ENCODE measurements around the gene RAB40C. TPM values are rescaled to one million over a fixed set of nuclear protein-coding genes. Genes with fewer than 3 reads are reported as not detected.
A peak's percentile ranks its signal among the peaks of the same experiment; 100 is the strongest.

The RAB40C gene
- total RNA-seq, 1 experiment from 2014 or later: 5.5 TPM

DNA sequence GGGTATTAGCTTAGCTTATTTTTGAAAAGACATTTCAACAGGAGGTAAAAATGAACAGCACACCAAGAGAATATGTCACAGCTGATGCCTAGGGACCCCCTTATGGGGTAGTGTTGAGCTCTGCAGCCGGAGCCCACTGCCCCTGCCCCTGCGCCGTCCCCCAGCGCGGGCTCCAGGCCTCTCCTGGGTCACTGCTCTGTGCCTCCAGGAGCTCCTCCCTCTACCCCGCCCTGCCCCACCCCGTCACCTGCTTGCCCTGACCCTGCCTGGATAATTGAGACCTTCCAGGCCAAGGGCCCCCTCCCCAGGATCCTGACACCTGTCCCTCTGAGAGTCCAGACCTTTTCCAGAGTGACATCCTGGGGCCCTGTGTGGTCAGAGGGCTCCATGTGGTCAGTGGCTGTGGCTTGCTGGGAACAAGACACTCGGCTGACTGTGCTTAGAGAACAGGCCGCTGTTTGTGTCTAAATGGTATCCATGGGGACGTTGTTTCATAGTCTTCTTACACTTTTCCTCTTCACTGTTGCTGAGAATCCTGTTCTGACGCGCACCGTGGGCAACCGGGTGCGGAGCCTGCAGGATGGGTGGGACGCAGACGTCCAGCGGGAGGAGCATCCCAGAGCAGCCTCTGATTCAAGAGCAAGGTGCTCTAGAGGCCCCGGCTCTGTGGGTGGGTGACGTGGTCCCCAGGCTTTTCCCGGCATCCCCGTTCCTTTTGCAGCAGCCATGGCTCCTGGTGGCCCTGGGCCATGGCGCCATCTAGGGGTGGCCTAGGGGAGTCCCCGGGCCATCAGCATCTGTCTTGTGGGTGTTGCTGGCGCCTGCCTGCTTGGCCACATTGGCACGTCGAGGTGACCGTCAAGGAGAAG lies 20.9 kb downstream of the RAB40C start:
- DNase-seq (ENCODE audit: low read depth): no peak

DNA sequence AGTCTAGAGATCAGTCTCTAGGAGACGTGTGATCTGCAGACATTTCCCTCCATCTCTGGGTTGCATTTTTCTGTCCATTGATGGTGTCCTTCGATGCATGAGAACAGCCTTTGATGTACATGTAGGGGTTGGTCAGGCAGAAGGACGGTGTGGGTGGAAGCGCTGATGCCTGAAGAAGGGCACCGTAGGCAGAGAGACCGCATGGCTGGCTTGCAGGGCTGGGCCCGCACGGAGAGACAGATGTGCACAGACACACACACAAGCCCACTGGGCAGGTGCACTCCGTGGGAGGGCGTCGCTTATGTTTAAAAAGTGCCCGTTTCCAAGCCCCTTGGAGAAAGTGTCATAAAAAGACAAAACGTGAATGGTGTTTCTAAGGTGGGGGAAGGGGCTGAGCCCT lies 25.3 kb downstream of the RAB40C start:
- no peak for DNase-seq (ENCODE audit: low read depth)

DNA sequence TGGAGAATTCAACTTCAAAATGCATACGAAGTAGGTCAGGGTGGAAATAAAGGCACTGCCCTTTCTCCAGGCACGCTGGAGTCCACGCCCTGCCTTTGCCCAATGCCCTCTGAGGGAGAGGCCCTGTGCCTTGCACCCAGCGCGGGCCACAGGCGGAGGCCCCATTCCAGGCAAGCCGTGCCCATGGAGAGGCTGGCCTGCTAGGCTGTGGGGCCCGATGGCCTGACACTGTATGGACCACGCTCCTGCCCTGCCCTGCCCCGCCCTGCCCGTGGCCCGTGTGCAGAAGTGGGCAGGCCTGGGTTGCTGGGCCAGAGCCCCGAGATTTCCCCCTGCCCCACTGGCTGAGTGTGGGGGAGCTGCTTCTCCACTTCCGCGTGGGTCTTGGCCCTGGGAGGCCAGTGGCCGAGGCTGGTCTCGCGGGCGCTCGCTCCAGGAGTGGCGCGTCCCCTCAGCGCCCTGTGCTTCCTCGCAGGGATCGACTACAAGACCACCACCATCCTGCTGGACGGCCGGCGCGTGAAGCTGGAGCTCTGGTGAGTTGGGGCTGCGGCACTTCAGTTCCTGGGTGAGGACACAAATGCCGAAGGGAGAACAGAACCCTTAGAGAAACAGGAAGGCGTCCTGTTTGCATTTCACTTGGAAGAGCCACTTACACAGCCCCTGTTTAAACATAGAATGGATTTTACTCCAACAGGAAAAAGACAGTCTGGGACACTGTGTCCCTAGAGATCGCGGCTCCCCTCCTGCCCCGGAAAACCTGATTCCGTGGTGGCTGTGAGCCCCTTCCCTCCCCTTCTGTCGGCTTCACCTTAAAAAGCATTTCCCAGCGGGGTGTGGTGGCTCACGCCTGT lies 27.1 kb downstream of the RAB40C start:
- DNase-seq (ENCODE audit: low read depth): no peak

DNA sequence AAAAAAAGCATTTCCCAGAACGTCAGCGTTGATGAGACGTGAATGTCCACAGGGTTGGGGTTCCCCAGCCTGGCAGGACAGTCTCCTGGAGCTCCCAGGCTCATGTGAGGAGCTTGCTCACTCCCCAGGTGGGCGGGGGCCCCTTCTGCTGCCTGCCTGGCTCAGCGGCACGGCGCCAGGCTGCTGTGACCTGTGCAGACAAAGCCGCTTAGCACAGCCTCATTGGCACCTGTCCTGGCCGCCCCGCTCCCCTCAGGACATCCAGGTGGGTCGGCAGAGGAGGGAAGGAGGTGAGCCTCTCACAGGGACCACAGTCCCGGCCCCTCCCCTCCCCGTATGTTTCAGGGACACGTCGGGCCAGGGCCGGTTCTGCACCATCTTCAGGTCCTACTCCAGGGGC lies 28.0 kb downstream of the RAB40C start:
- DNase-seq (ENCODE audit: low read depth): no peak

DNA sequence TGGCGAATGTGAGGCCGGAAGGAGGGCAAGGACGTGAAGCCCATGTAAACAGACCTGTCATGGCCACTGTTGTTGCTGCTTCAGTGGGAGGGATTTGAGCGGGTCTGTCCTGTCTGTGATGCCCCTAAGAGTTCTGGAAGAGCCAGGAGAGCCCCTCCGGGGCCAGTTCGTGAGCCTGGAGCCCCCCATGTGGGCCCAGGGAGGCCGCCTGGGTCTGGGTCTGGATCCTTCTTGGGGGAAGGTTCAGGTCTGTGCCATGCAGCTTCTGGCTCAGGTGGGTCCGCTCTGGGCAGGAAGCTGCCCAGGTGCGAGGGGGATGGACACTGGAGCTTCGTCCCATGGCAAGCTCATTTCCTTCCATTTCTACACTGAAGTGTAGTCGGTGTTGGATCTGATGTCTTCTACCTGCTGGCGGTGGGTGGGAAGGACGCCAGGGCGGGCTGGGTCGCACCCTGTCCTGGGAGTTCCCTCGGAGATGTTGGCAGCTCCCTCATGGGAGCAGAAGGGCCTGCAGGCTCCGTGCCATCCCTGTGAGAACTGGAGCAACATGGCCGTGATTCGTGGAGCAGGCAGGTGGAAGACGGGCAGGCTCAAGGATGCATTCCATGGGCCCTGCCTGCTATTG lies 29.7 kb downstream of the RAB40C start:
- DNase-seq (ENCODE audit: low read depth): no peak

DNA sequence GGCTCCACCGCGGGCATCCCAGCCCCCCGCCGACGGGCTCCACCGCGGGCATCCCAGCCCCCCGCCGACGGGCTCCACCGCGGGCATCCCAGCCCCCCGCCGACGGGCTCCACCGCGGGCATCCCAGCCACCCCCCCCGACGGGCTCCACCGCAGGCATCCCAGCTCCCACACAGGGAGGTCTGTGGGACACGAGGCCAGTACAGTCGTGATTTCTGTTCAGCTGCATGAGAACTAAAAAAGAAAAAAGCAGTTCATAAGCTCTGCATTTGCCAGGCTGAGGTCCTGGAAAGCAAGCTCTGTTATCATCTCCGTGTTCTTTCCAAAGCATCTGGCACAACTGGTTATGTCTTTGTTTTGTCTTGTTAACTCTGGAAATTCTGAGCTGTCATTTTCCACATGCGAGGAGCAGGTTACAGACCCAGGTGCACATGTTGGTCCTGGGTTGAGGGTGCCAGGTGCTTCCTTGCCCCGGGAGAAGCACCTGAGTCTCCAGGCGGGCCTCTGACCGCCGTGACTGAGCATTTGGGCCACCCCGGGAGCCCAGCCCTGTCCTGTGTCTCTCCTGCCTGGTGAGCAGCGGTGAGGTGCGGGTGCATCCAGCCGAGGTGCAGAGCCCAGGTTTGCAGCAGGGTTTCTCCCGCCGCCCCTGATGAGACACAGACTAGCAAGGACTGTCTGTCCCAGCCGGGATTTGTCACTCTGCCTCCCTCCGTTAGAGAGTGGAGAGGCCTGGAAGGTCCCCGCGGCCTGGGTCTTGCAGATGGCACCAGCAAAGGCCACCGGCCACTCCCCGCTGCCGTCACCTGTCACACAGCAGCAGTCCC lies 31.0 kb downstream of the RAB40C start:
- no peak for DNase-seq (ENCODE audit: low read depth)

DNA sequence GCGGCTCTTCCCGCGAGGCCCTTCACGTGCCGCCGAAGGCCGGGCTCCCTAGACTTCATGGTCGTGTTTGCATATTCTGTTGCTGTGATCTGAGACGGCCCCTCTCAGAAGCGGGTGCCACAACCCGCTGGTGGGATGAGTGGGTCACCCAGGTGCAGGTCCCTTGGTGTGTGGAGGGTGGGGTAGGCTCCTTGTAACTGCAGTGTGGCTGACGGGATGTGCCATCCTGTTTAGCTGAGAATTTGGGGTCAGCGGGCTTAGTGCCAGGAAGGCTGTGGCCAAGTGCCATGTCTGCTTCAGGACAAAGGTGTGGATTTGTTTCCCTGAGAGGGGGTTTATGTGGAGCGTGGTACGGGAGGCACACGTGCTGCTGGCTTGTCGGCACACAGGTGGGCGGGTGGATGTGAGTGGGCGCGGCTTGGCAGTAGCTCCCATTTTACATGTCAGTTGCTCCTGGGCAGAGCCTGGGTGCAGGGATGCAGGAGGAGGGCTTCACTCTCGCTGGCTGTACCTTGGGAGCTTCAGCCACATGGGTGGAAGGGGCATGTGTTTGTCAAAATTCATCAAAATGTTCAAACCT lies 31.8 kb downstream of the RAB40C start:
- DNase-seq (ENCODE audit: low read depth): no peak

DNA sequence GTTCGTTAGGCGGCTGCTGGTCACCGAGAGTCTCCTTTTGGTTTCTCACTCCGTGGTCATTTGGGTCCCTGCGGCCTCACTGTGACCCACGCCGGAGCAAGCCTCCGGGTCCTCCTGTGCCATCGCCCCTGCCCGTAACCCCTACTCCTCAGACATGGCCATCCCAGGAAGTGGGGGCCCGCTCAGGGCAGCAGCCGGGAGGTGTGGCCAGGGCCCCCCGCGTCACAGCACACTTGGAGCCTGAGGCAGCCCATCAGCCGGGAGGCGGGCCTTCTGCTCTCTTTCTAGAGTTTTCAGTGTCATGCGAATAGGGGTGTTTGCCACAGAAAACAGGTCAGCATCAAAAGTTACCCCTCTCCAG lies 33.0 kb downstream of the RAB40C start:
- no peak for DNase-seq (ENCODE audit: low read depth)

DNA sequence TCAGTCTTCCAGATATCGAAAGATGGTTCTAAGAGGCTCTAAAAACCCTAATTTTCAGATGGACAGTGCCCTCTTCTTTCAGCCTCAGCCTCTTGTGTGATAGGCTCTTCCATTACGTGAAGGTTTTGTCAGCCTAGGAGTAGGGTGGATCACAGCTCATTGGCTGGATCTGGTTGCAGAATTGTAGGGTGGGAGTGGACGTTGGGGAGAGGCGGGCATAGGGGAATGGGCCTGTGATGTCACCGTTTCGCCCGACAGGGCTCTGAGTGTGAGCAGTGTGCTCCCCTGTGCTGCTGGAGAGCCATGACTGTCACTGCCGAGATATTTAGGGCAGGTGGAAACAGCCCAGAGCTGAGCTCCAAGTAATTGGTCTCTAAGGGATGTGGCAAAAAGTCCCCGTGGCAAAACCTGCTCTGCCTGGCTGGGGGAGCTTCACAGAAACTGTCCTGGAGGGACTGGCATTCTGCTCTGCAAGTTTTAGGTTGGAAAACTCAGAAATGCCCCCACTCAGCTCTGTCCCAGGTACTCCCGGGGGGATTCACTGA lies 34.7 kb downstream of the RAB40C start:
- no peak for DNase-seq (ENCODE audit: low read depth)

DNA sequence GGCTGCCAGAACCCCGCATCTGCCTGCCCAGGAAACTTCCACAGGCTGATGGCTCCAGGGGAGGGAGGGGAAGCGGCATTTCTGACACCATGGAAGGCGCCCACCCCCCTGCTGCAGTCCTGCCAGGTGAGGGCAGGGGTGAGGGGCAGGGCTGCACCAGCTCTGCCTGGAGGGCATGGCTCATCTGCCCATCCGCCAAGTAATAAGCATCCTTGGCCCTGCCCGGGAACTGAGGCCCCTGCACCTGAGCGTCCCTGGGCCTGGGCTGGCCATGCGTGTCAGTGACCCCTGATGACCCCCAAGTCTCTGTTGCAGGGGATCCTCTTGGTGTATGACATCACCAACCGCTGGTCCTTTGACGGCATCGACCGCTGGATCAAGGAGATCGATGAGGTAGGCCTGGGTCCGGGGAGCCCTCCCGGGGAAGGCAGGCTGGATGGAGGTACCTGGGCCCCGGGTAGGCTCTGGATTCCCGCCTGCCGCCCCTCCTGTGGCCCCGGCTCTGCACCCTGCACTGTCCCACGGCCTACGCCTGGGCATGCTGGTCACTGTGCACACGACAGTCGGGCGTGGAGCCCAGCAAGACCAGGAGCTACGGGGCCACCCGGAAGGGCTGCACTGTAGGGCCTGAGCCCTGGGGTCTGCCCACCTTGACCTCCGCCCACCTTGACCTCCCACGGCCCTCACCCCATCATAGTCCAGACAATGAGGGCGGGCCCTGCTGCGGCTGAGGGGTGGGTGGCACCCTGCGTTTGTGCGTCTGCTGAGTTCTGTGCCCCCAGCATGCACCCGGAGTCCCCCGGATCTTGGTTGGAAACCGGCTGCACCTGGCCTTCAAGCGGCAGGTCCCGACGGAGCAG lies 35.5 kb downstream of the RAB40C start:
- DNase-seq (ENCODE audit: low read depth): no peak

DNA sequence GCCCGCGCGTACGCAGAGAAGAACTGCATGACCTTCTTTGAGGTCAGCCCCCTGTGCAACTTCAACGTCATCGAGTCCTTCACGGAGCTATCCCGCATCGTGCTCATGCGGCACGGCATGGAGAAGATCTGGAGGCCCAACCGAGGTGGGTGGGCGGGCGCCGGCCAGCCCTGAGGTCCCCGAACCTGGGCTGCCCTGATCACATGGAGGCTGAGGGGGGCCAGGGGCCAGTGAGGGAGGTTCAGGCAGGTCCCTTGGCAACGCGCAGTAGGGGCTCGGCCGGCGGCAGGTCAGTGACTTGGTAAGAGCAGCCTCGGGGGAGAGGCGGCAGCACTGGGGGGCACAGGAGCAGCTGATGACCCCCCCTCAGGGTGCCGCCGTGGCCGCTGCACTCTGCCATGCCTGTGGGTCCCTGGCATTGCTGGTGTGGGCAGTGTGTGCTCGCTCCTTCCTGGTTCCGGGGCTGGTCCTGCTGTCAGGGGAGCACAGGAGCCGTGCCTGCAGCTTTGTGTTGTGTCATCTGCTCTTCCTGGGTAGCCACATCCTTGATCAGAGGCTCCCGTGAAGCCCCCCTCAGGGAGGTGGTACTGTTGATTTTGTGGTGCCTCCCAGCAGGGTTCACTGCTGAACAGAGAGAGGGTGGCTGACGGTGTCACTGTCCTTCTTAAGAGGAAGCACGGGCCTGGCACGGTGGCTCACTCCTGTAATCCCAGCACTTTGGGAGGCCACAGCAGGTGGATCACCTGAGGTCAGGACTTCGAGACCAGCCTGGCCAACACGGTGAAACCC lies 36.3 kb downstream of the RAB40C start:
- no peak for DNase-seq (ENCODE audit: low read depth)

DNA sequence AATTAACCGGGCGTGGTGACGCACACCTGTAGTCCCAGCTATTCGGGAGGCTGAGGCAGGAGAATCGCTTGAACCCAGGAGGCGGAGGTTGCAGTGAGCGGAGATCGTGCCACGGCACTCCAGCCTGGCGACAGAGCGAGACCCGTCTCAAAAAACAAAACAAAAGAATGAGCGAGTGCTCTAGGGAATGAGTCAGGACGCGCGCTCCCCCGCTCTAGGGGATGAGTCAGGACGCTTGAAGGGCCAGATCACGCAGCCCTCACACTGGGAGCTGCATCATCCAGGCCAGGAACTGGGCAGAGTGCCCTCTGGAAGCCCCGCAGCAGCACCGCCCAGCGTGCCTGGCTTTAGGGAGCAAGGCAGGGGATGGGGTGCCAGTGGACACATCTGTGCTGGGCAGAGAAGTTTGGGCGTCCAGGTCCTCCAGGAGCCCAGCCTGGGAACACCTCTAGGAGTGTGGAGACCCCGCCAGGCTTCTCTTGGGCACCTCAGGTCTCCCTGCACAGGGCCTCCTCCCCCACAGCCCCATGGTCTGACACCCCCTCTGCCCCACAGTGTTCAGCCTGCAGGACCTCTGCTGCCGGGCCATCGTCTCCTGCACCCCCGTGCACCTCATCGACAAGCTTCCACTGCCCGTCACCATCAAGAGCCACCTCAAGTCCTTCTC lies 37.1 kb downstream of the RAB40C start:
- peak; percentile 88 for DNase-seq (ENCODE audit: low read depth)

DNA sequence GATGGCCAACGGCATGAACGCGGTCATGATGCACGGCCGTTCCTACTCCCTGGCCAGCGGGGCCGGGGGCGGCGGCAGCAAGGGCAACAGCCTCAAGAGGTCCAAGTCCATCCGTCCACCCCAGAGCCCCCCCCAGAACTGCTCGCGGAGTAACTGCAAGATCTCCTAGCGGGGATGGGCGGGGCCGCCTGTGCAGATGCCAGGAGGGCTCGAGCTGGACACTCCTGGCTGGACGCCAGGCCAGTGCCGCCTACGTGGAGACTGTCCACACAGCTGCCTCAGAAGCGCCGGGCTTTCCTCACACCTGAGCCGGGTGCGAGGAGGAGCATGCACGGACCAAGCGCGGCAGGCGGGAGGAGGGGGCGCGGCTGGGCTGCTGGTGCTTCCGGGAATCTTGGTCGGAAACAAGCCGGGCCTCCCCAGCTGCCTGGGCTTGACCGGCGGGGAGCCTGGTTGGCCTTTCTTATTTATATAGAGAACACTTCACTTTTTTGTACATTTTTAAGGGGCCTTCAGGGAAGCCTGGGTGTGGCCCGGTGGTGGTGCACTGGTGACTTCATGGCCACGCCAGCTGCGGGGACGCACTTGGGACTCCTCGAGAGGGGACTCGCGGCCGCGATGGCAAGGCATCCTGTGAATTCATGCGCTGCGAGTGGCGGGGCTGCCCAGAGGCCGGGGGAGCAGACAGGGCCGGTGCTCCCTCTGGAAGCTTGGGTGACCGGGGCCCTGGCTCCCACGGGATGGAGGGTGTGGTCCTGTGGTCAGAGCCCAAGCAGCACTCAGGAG lies 37.8 kb downstream of the RAB40C start:
- no peak for DNase-seq (ENCODE audit: low read depth)

DNA sequence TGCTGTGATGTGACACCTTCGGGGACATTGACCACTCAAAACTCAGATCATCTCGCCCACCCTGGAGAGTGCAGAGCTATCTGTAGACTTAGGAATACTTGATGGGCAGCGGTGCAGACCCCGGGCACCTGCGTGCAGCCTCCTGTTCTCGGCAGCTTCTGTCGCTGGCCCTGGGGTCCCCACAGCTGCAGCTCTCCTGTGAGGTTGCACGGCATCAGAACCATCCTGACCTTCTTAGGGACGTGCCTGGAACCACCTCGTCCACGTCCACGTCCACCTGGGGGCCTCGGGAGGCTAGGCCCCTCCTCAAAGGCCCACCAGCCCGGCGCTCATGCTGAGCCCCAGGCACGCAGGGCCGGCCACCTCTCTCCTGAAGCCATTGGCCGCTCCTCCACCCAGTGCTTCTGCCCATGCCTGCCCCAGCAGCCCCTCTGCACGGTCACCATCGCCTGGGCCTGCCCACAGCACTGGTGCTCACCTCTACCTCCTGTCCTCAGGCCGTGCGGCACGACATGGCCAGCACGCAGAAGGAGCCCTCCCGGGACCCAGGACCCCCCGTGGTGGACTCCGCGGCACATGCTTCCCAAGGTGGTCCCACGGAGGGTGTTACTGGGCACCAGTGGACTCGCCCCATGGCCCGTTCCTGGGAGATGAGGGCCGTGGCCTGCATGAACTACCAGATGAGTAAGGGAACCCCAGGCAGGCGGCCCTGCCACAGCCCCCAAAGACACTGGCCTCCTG lies 38.6 kb downstream of the RAB40C start:
- DNase-seq (ENCODE audit: low read depth): no peak

DNA sequence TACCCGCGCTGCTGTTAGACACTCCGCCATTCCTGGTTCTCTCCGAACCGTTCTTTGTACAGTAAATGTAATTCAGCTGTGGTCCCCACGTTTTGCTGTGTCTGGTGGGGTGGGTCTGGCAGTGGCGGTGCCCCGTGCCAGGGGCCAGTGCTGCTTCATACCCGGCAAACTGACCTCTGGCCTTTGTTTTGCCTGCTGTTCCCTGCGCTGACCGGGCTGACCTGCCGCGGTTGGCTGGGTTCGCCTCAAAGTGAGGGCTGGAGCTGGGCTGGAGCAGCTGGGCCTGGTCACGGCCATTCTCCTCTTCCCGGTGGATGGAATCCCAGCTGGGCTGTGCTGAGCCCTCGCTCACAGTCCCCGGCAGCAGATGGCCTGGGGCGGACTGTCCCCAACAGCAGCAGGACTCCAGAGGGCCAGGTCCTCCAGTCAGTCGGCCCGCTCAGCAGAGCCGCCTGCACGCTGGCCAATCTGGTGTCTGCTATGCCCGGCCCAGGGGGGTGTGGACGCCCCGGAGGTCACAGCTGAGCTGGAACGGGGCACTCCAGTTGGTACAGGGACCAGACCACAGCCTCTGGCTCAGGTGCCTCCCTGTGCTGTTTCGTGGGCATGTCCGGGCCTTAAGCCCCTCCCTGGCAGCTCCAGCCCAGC lies 39.4 kb downstream of the RAB40C start:
- no peak for DNase-seq (ENCODE audit: low read depth)

DNA sequence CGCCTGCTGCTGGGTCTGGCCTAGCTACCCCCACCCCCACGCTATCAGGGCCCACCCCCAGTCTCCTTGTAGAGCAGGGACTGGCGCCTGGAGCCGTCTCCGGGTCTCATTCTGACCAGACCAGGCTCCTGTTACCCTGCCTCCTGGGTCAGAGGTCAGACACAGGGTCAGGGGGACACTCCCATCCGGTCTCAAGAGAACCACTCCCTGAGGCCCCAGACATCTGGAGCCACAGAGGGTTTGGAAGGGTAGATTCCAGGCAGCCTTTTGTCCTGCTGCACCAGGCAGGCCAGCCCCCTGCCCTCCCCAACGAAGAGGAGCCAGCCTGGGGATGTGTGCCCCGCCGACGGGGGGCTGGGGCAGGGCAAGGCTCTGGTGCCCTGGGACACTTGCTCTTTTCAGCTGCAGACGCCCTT lies 40.0 kb downstream of the RAB40C start:
- no peak for DNase-seq (ENCODE audit: low read depth)

Measured in RPMI7951 (cell line).